HG02840 (cell line): ENCODE results near the gene CORO1A.
"Not testable (repeated sequence)": the region's sequence is repeated elsewhere in the genome, so short reads cannot be mapped to it uniquely, and the experiment has no call there.

Source experiments
- ATAC-seq: cut with Tn5 transposase; IDR thresholded peaks from one replicate; pipeline ENCODE4 v1.9.1; 2021; ENCODE audit warnings: mild to moderate bottlenecking, moderate library complexity, moderate number of reproducible peaks; ENCODE audit not compliant: unreplicated experiment, low FRiP score

CORO1A gene

GRCh38 chr16:30199049-30199448 lies 15.6 kb downstream of the CORO1A start, which contains the start of gene SULT1A3:
SULT1A3 (plus strand) TSS chr16:30199255; CDS start chr16:30200729, 1,474 bp downstream.
- ATAC-seq: not testable (repeated sequence)

- ATAC-seq: not testable (repeated sequence)
These were observed 16.4 kb downstream of the CORO1A start for GRCh38 chr16:30199608-30200343.

GRCh38 chr16:30205541-30206236 lies 22.3 kb downstream of the CORO1A start:
- ATAC-seq: not testable (repeated sequence)

GRCh38 chr16:30206252-30206651 lies 22.9 kb downstream of the CORO1A start:
- not testable (repeated sequence) for ATAC-seq

- ATAC-seq: not testable (repeated sequence)
These were observed 23.8 kb downstream of the CORO1A start for GRCh38 chr16:30207063-30207704.

- ATAC-seq: not testable (repeated sequence)
These were observed 25.6 kb downstream of the CORO1A start for GRCh38 chr16:30209032-30209431.

GRCh38 chr16:30211414-30211813 lies 28.0 kb downstream of the CORO1A start:
- ATAC-seq: not testable (repeated sequence)

- not testable (repeated sequence) for ATAC-seq
These were observed 33.7 kb downstream of the CORO1A start for GRCh38 chr16:30217082-30217481.
